NCI-H524 treated with DMSO at 0.1 percent for 48 hours (cell line): ENCODE results near the gene ANKRD29.
"Not testable (repeated sequence)": the region's sequence is repeated elsewhere in the genome, so short reads cannot be mapped to it uniquely, and the experiment has no call there.

Experiments used
- DNase-seq: peaks from one replicate; lab custom pipeline; 2025; lab: John Stamatoyannopoulos, UW

Gene ANKRD29

GRCh38 chr18:23616258-23616657 lies 46.5 kb downstream of the ANKRD29 start:
- no peak for DNase-seq

GRCh38 chr18:23614891-23615290 lies 47.8 kb downstream of the ANKRD29 start:
- no peak for DNase-seq

GRCh38 chr18:23614413-23614812 lies 48.3 kb downstream of the ANKRD29 start:
- DNase-seq: no peak

- DNase-seq: not testable (repeated sequence)
These were observed 49.6 kb downstream of the ANKRD29 start for GRCh38 chr18:23613091-23613475.

GRCh38 chr18:23612434-23613090 lies 50.1 kb downstream of the ANKRD29 start:
- DNase-seq: no peak

- DNase-seq: no peak
These were observed 53.2 kb downstream of the ANKRD29 start for GRCh38 chr18:23609390-23610023.

- no peak for DNase-seq
These were observed 54.5 kb downstream of the ANKRD29 start for GRCh38 chr18:23608211-23608610.

GRCh38 chr18:23605941-23606340 lies 56.8 kb downstream of the ANKRD29 start:
- DNase-seq: no peak

GRCh38 chr18:23599809-23600208 lies 62.9 kb downstream of the ANKRD29 start:
- DNase-seq: no peak

GRCh38 chr18:23596183-23596582 lies 66.5 kb downstream of the ANKRD29 start:
- no peak for DNase-seq

- DNase-seq: no peak
These were observed 67.1 kb downstream of the ANKRD29 start for GRCh38 chr18:23595591-23595990.

- no peak for DNase-seq
These were observed 69.0 kb downstream of the ANKRD29 start for GRCh38 chr18:23593720-23594119.

- no peak for DNase-seq
These were observed 69.8 kb downstream of the ANKRD29 start for GRCh38 chr18:23592911-23593310.

- no peak for DNase-seq
These were observed 71.7 kb downstream of the ANKRD29 start for GRCh38 chr18:23591011-23591410.

- DNase-seq: no peak
These were observed 73.7 kb downstream of the ANKRD29 start for GRCh38 chr18:23588836-23589560.

- DNase-seq: no peak
These were observed 75.5 kb downstream of the ANKRD29 start for GRCh38 chr18:23587220-23587642.

GRCh38 chr18:23586249-23587196 lies 76.2 kb downstream of the ANKRD29 start, which contains the start of gene NPC1:
TSS of gene NPC1 (minus strand) at chr18:23586506. CDS start at chr18:23586343, 163 bp downstream.
- peak; percentile 8 for DNase-seq

- DNase-seq: no peak
These were observed 76.8 kb downstream of the ANKRD29 start for GRCh38 chr18:23585897-23586248.

- no peak for DNase-seq
These were observed 77.5 kb downstream of the ANKRD29 start for GRCh38 chr18:23585007-23585871.

GRCh38 chr18:23584019-23584983 lies 78.4 kb downstream of the ANKRD29 start:
- no peak for DNase-seq
